Stomach (tissue), 9 donors: ENCODE results near the gene TAF4. TPM values are rescaled to one million over a fixed set of nuclear protein-coding genes. Genes with fewer than 3 reads are reported as not detected.
"Not testable (repeated sequence)": the region's sequence is repeated elsewhere in the genome, so short reads cannot be mapped to it uniquely, and the experiment has no call there.

ENCODE experiments used
- DNase-seq, 2 donors: peaks; one replicate each; pipeline versions ENCODE4 v3.0.0 to v3.0.0-alpha.2; 2013 to 2019
- H3K27ac ChIP-seq, 5 donors: fragments of 200-600 bp in 4 of 5; sonication (generic) in 4 of 5; one replicate each; pipeline ENCODE4 v1.5.1; 2013 to 2019; ENCODE audit warnings: mild to moderate bottlenecking in 1 of 5, moderate library complexity in 1 of 5
- H3K27me3 ChIP-seq, 3 donors: fragments of 200-600 bp; sonication (generic); one replicate each; pipeline ENCODE4 v1.5.1; 2017 to 2019; ENCODE audit warnings: mixed run types in 1 of 3
- H3K36me3 ChIP-seq, 4 donors: fragments of 200-600 bp; sonication (generic); 1 replicate in 3 of 4; 2 replicates in 1 of 4; pipeline ENCODE4 v1.5.1; 2016 to 2019
- H3K4me1 ChIP-seq, 4 donors: fragments of 200-600 bp; sonication (generic); one replicate each; pipeline ENCODE4 v1.5.1; 2016 to 2019
- H3K4me3 ChIP-seq, 4 donors: fragments of 200-600 bp; sonication (generic) in 3 of 4; one replicate each; pipeline ENCODE4 v1.5.1; 2016 to 2019; ENCODE audit warnings: mild to moderate bottlenecking in 1 of 4
- H3K9me3 ChIP-seq, 4 donors: fragments of 200-600 bp; sonication (generic); one replicate each; pipeline ENCODE4 v1.5.1; 2016 to 2019
- CTCF ChIP-seq, 7 experiments: fragments of 450-650 bp in 4 of 7; fragments of 200-600 bp in 3 of 7; sonication (generic) in 3 of 7; IDR thresholded peaks; one replicate each; pipeline ENCODE4 v1.5.1; 2016 to 2019; ENCODE audit warnings: antibody characterized with exemption in 7 of 7, control low read depth in 2 of 7, mild to moderate bottlenecking in 1 of 7
- EP300 ChIP-seq: sonication (generic); formaldehyde crosslinking; IDR thresholded peaks from one replicate; pipeline ENCODE4 v1.6.1; 2017; ENCODE audit warnings: antibody characterized with exemption
- POLR2A ChIP-seq, 4 donors: fragments of 450-650 bp; IDR thresholded peaks; one replicate each; pipeline ENCODE4 v1.6.1; 2016; ENCODE audit warnings: antibody characterized with exemption in 4 of 4, control low read depth in 2 of 4, mild to moderate bottlenecking in 1 of 4, moderate library complexity in 1 of 4
- POLR2AphosphoS5 ChIP-seq, 3 donors: sonication (generic); formaldehyde crosslinking; IDR thresholded peaks; one replicate each; pipeline ENCODE4 v1.6.1; 2016; ENCODE audit warnings: antibody characterized with exemption in 3 of 3
- WGBS, 5 donors: extraction: QIAGEN DNeasy Blood & Tissue Kit in 3 of 5; methylation state at CpG; one replicate each; pipeline versions ENCODE4 v1.1.5 to v1.1.7; 2013 to 2018; 5-methylcytosine and 5-hydroxymethylcytosine counted together
- intact Hi-C: fragments of 100-400 bp; cut with DNase I; formaldehyde crosslinking; loops from one replicate; pipeline ENCODE4 v1.15.1; 2023; ENCODE audit warnings: low total_unique reads
- polyA plus RNA-seq, 3 donors: library from polyadenylated mRNA; stranded (reverse); fragments of 200-250 nt; gene quantifications; one replicate each; pipeline ENCODE4 v1.2.3, GENCODE V29; 2013
- total RNA-seq, 5 donors: library from RNA; depleted of rRNA; stranded (reverse); fragments of >200 nt; gene quantifications; one replicate each; pipeline versions ENCODE4 v1.1.0 to v1.2.3, GENCODE V29; 2014 to 2016
- donor health status: healthy with polysubstance abuse.
- donor health status: Bipolar disorder and iron deficiency.
- donor health status: healthy.

TAF4 gene
- total and polyA plus RNA-seq, 8 donors, result 3.2 to 33.9 (median 11.2) TPM

DNA sequence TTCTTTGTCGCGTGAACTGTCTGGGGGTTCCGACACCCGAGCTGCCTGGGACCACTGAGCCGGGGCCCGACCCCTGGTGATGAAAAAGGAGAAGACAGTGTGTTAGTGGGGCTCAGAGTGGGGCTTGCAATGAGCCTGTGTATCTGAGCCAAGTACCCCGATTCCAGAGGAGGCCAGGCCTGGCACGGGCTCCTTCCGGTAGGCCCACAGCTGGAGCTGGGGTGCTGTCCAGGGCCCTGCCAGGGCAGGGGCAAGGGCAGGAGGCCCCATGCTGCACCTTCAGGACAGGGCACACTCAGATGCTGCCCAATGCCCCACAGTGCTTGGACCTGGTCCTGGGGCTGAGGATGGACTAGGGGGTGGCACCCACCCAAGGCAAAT, 89.4 kb downstream of the TAF4 start:
- Histone ChIP-seq H3K4me1 (peaks cover 0 to 5% (median 0%) of the 10 kb centered on the region in 4 donors), H3K4me3 (no peak overlapping the region), H3K36me3 (peaks cover 25 to 86% (median 78%) of the 10 kb centered on the region in 4 donors), H3K27ac (no peak overlapping the region), H3K9me3 (no peaks in the 10 kb centered on the region), H3K27me3 (no peaks in the 10 kb centered on the region)
- DNase-seq, result no peak
- intact Hi-C loops, result no loop called here
- TF ChIP-seq EP300, result no peak
- WGBS, 5 donors, result 83 to 99% (median 92%) methylated on average over 9 of the region's 9 CpGs

DNA sequence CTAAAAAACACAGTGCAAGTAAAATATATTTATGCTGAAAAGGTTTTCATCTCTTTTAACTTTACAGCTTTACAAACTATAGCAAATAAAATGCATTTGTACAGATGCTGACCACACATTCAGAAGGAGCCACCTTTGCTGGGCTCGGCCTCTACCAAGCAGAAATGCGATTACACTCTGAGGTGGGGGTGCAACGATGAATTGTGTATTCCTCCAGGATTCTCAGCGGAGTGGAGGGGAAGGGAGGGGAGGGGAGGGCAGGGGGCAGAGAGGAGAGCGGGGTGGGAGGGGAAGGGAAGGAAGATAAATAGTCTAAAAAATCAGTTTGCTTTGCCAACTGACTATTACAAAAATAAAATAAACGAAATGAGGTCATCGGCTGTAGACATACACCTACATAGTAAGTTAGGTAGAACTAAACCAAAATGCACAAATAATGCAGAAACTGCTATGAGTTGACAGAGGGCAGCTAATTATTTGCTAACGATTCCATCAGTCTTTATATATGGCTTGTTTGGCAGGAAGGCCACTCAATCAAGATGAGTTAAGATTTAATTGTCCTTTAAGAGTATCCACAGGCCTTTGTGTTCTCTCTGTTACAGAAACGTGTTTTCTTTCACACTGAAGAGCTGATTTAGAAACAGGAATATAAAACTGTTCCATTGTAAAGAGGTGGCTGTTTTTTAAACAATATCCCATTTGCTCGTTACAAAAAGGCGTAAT, 90.1 kb downstream of the TAF4 start:
- Histone ChIP-seq H3K4me1 (no peaks in the 10 kb centered on the region), H3K4me3 (no peak overlapping the region), H3K9me3 (no peaks in the 10 kb centered on the region), H3K36me3 (peaks cover 25 to 82% (median 76%) of the 10 kb centered on the region in 4 donors), H3K27ac (no peak overlapping the region), H3K27me3 (no peaks in the 10 kb centered on the region)
- 78 to 84% (median 82%) methylated on average over 11 of the region's 11 CpGs for WGBS, 5 donors
- intact Hi-C loops, result no loop called here
- no peak for DNase-seq
- TF ChIP-seq CTCF (IDR thresholded peaks at IDR 0.05) (no peak), EP300 (no peak), POLR2A (IDR thresholded peaks at IDR 0.05) (no peak), POLR2AphosphoS5 (IDR thresholded peaks at IDR 0.05) (no peak)

DNA sequence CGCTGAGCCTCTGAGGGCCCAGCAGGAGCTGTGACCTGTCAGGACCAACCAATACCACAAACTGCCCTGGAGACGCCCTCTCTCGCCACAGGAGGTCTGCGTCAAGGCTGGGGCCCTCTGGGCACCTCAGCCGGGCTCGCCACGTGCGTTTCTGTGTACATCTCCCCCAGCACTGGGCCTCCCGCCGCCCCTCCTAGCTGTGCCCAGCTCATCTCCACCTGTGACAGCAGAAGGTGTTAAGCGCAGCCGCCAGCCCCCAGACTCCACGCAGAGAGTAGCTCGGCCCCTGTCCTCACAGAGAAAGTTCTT, 91.4 kb downstream of the TAF4 start:
- no peaks in the 10 kb centered on the region for H3K4me1 ChIP-seq
- no peak for DNase-seq
- WGBS, 5 donors, result 89 to 97% (median 95%) methylated on average over 14 of the region's 14 CpGs

GRCh38 chr20:61973515-61974356, 91.9 kb downstream of the TAF4 start:
- Histone ChIP-seq H3K9me3 (no peaks in the 10 kb centered on the region), H3K4me1 (no peaks in the 10 kb centered on the region), H3K4me3 (no peak overlapping the region), H3K36me3 (peaks cover 25 to 64% (median 58%) of the 10 kb centered on the region in 4 donors), H3K27me3 (peaks cover 0 to 5% (median 0%) of the 10 kb centered on the region in 3 donors), H3K27ac (no peak overlapping the region)
- no peak for DNase-seq
- intact Hi-C loops, result no loop called here
- TF ChIP-seq POLR2AphosphoS5 (IDR thresholded peaks at IDR 0.05), result no peak
- no peak for TF ChIP-seq CTCF (IDR thresholded peaks at IDR 0.05)
- no peak for TF ChIP-seq POLR2A (IDR thresholded peaks at IDR 0.05)
- no peak for TF ChIP-seq EP300
- WGBS, 5 donors, result 94 to 96% (median 95%) methylated on average over 19 to 25 of the region's 25 CpGs

More for the DNA sequence above, 91.4 kb downstream of the TAF4 start:
- Histone ChIP-seq H3K4me3 (no peak overlapping the region), H3K27ac (no peak overlapping the region), H3K27me3 (no peaks in the 10 kb centered on the region), H3K9me3 (no peaks in the 10 kb centered on the region), H3K36me3 (peaks cover 25 to 69% (median 64%) of the 10 kb centered on the region in 4 donors)
- TF ChIP-seq EP300, result no peak
- intact Hi-C loops, result no loop called here

DNA sequence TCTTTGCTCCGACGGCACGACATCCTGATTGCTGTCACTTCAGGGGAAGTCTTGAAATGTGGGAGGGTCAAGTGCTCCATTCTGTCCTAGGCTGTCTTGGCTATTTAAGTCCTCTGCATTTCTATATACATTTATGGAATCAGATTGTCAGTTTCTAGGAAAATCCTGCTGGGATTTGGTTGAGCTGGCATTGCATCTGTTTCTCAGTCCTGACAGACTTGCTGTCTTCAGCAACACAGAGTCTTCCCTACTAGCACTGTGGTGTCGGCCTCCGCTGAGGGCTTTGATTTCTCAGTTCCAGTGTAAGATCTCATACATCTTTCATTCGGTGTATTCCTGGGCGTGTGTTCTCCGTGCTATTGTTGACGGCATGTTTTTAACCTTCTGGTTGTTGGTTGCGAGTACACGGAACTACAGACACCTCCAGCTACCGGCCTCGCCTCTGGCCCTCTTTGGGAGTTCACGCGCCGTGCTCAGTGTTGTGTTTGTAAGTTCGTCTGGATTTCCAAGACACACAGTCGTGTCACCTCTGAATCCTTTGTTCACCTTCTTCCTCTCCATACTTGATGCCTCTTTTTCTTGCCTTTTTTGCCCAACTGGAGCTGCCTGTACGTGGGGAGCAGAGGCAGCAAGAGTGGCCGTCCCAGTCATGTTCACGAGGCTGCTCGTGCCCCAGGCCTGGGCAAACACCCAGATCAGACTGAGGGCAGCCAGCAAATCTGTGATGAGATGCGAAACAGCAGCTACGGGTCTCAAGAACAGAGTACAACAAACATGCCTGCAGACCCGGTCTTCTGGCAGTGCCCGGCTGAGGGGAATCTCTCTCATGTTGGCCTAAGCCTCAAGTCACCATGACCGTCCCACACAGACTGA, 92.8 kb downstream of the TAF4 start:
- whole genome bisulfite sequencing, 5 donors, result 91 to 95% (median 95%) methylated on average over 27 of the region's 27 CpGs
- H3K4me3 ChIP-seq, result no peak overlapping the region
- H3K27me3 ChIP-seq, result peaks cover 0 to 13% (median 0%) of the 10 kb centered on the region in 3 donors
- intact Hi-C loops, result no loop called here
- no peaks in the 10 kb centered on the region for H3K4me1 ChIP-seq
- peaks cover 25 to 64% (median 56%) of the 10 kb centered on the region in 4 donors for H3K36me3 ChIP-seq
- no peak overlapping the region for H3K27ac ChIP-seq
- H3K9me3 ChIP-seq, result no peaks in the 10 kb centered on the region
- no peak for TF ChIP-seq EP300
- no peak for TF ChIP-seq POLR2AphosphoS5 (IDR thresholded peaks at IDR 0.05)
- no peak for TF ChIP-seq CTCF (IDR thresholded peaks at IDR 0.05)
- no peak for TF ChIP-seq POLR2A (IDR thresholded peaks at IDR 0.05)
- DNase-seq, result no peak

DNA sequence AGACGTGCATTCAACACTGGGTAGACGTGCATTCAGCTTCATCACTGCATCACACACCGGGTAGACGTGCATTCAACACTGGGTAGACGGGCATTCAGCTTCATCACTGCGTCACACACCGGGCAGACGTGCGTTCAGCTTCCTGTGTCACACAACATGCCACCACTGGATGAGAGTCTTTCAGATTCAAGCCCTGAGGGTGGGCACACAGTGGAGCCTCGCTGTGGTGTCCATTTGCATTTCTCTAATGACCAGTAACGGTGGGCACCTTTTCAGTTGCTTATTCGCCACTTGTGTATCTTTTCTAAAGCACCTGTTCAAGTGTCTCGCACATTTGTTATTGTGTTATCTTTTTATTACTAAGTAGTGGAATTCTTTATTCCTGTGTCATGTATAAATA, 94.1 kb downstream of the TAF4 start:
- H3K4me1 ChIP-seq, intact Hi-C loops, H3K9me3 ChIP-seq, DNase-seq, H3K27ac ChIP-seq, H3K4me3 ChIP-seq: not testable (repeated sequence)
- Histone ChIP-seq H3K36me3 (peaks cover 25 to 53% (median 49%) of the 10 kb centered on the region in 4 donors), H3K27me3 (peaks cover 0 to 23% (median 4%) of the 10 kb centered on the region in 3 donors)
- 95 to 98% (median 97%) methylated on average over 11 to 13 of the region's 13 CpGs for WGBS, 5 donors
